Left lung (tissue), 10 donors: ENCODE measurements around the gene PCNX1. TPM values are rescaled to one million over a fixed set of nuclear protein-coding genes. Genes with fewer than 3 reads are reported as not detected.

ENCODE experiments used
- ATAC-seq: fragments of 200-7000 bp; cut with Tn5 transposase; one replicate; pipeline ENCODE4 v1.9.1; 2020; ENCODE audit warnings: moderate library complexity
- DNase-seq, 4 donors: peaks; one replicate each; pipeline ENCODE4 v3.0.0-alpha.2; 2013 to 2020
- H3K27ac ChIP-seq, 2 donors: fragments of 200-600 bp; sonication (generic) in 1 of 2; one replicate each; pipeline versions ENCODE4 v1.5.0 to v1.8.0; 2020 to 2021
- H3K27me3 ChIP-seq, 2 donors: fragments of 200-600 bp; sonication (generic) in 1 of 2; one replicate each; pipeline versions ENCODE4 v1.5.0 to v1.8.0; 2020 to 2021
- H3K36me3 ChIP-seq, 2 donors: fragments of 200-600 bp; sonication (generic) in 1 of 2; one replicate each; pipeline versions ENCODE4 v1.5.0 to v1.8.0; 2020 to 2021
- H3K4me1 ChIP-seq, 2 donors: fragments of 200-600 bp; one replicate each; pipeline ENCODE4 v1.8.0; 2021
- H3K4me3 ChIP-seq, 2 donors: fragments of 200-600 bp; sonication (generic) in 1 of 2; one replicate each; pipeline versions ENCODE4 v1.5.0 to v1.8.0; 2020 to 2021; ENCODE audit warnings: mild to moderate bottlenecking in 1 of 2
- H3K9me3 ChIP-seq, 2 donors: fragments of 200-600 bp; sonication (generic) in 1 of 2; one replicate each; pipeline versions ENCODE4 v1.5.0 to v1.8.0; 2020 to 2021
- intact Hi-C, 2 donors: fragments of 100-400 bp; cut with DNase I; formaldehyde crosslinking; loops; one replicate each; pipeline versions ENCODE4 v1.11.2 to v1.14.2; 2022
- polyA plus RNA-seq, 6 donors: library from polyadenylated mRNA; unstranded; fragments of 120-200 nt; gene quantifications; one replicate each; pipeline ENCODE4 v1.2.1, GENCODE V29; 2013; ENCODE audit not compliant: insufficient read length in 6 of 6
- total RNA-seq, 2 donors: library from RNA; stranded (reverse); fragmentation: NEBNext Ultra II Directional; extraction: Animal tissue kit (Norgen Biotek cat#: 25700); gene quantifications; one replicate each; pipeline ENCODE4 v1.2.1, GENCODE V29; 2021
- TF ChIP-seq, protein P1 (sequence below), 2 donors: fragments of 200-600 bp; sonication (generic) in 1 of 2; IDR thresholded peaks; one replicate each; pipeline versions ENCODE4 v1.5.0 to v1.8.0; 2021; ENCODE audit warnings: antibody characterized with exemption in 2 of 2
- donor health status: DM: no; HTN: yes; CAD: no.
- donor health status: DM: no; HTN: no; CAD: no.

PCNX1 gene
- total and polyA plus RNA-seq, 8 donors = 36.9 to 65.8 (median 49.6) TPM

DNA sequence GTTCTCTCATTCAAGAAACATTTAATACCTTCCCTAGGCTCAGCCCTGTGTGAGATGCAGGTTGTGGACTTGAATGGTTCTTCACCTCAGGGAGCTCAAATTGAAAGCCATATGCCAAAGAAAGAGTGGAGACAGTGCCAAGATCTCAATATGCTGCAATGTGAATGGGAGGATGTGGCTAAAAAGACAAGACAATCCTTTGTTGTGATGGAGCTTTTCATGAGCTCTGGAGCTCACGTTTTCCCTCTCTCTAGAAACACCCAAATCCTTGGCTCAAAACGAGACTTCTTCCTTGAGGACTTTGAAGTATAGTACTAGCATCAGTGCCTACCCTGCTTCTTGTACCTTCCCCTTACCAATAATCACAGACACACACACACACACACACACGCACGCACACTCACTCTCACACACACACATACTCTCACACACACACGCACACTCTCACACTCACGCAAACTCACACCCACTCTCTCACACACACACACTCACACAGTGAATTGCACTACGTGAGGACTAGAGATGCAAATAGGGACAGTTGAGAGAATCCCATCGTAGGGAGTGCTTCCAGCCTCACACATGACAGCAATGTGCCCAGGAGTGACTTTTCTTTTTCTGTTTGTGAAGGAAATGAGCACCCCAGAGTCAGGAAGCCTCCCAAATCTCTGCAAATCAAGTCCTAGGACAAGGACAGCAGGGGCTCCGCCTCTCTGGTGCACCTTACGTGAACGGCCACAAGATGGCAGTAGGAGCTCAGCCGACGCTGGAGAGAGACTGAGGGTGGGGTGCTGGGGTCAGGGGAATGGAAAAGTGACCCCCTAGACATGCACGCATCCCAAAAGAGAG, 231.4 kb downstream of the PCNX1 start:
- ATAC-seq (peak; percentile 89), DNase-seq (peak; percentile 38 to 83 (median 57))
- Histone ChIP-seq H3K9me3 (no peaks in the 10 kb centered on the region), H3K27ac (no peak overlapping the region), H3K27me3 (no peaks in the 10 kb centered on the region), H3K4me3 (no peak overlapping the region), H3K4me1 (peaks cover 0 to 34% of the 10 kb centered on the region in 2 donors), H3K36me3 (no peaks in the 10 kb centered on the region)
- intact Hi-C loops = loop anchor here in 1 of 2 donors (5.0 kb wide), 1 partner anchor 614 kb away; no protein-coding TSS in a partner anchor
- TF ChIP-seq, protein P1, sequence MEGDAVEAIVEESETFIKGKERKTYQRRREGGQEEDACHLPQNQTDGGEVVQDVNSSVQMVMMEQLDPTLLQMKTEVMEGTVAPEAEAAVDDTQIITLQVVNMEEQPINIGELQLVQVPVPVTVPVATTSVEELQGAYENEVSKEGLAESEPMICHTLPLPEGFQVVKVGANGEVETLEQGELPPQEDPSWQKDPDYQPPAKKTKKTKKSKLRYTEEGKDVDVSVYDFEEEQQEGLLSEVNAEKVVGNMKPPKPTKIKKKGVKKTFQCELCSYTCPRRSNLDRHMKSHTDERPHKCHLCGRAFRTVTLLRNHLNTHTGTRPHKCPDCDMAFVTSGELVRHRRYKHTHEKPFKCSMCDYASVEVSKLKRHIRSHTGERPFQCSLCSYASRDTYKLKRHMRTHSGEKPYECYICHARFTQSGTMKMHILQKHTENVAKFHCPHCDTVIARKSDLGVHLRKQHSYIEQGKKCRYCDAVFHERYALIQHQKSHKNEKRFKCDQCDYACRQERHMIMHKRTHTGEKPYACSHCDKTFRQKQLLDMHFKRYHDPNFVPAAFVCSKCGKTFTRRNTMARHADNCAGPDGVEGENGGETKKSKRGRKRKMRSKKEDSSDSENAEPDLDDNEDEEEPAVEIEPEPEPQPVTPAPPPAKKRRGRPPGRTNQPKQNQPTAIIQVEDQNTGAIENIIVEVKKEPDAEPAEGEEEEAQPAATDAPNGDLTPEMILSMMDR (IDR thresholded peaks at IDR 0.05) = peak; percentile 94 to 95

DNA sequence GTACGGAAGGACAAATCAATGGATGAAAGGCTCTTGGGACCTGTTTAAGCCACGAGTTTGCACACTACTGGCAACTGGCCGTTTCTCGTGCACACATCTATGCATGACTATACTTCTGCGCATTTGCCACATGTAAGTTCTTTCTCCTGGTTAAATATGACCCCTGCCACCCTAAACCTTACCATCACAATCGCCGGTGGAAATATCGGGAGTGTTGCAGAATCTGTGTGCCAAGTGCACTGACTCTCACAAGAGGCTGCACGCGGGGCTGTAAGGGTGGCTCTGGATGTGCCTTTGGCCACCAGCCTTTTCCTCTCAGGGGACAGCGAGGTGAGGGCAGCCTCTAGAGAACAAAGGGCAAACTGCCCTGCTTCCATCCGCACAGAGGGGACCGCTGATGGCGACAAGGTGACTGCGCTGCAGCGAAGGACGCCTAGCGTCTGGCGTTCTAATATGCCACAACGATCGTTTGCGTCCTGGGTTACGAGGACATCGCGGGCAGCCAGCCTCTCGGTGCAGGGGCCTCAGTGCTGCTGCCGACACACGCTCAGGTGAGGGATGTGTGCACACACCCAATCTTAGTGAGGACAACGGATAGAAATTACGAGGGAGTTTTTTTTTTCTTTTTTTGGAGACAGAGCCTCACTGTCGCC, 232.2 kb downstream of the PCNX1 start:
- Histone ChIP-seq H3K27me3 (no peaks in the 10 kb centered on the region), H3K9me3 (no peaks in the 10 kb centered on the region), H3K27ac (no peak overlapping the region), H3K4me3 (no peak overlapping the region), H3K36me3 (no peaks in the 10 kb centered on the region), H3K4me1 (peaks cover 0 to 41% of the 10 kb centered on the region in 2 donors)
- DNase-seq = peak in 1 of 4 donors; percentile 74
- TF ChIP-seq, protein P1 (IDR thresholded peaks at IDR 0.05) = peak; percentile 8 to 23
- no peak for ATAC-seq
- intact Hi-C loops = loop anchor here in 1 of 2 donors (5.0 kb wide), 1 partner anchor 613 kb away; no protein-coding TSS in a partner anchor

DNA sequence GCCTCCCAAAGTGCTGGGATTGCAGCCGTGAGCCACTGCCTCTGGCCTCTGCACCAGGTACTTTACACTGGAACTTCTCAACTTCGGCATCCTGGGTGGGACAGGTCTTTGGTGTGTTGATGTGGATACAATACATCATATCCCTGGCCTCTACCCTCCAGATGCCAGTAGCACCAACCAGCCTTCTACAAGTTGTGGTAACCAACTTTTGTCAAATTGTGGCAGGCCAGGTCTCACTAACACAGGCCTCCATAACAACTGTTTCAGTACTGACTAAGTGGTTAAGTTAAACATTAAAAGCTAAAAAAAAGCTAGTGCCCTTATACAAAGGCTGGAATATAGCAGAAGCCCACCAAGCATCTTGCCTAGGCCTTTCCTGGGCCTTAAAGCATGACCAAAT, 232.9 kb downstream of the PCNX1 start:
- Histone ChIP-seq H3K9me3 (no peaks in the 10 kb centered on the region), H3K4me1 (peaks cover 0 to 41% of the 10 kb centered on the region in 2 donors), H3K27ac (no peak overlapping the region), H3K36me3 (no peaks in the 10 kb centered on the region), H3K27me3 (no peaks in the 10 kb centered on the region), H3K4me3 (no peak overlapping the region)
- intact Hi-C loops = no loop called here
- no peak for DNase-seq
- TF ChIP-seq, protein P1 (IDR thresholded peaks at IDR 0.05) = no peak
- ATAC-seq = no peak

DNA sequence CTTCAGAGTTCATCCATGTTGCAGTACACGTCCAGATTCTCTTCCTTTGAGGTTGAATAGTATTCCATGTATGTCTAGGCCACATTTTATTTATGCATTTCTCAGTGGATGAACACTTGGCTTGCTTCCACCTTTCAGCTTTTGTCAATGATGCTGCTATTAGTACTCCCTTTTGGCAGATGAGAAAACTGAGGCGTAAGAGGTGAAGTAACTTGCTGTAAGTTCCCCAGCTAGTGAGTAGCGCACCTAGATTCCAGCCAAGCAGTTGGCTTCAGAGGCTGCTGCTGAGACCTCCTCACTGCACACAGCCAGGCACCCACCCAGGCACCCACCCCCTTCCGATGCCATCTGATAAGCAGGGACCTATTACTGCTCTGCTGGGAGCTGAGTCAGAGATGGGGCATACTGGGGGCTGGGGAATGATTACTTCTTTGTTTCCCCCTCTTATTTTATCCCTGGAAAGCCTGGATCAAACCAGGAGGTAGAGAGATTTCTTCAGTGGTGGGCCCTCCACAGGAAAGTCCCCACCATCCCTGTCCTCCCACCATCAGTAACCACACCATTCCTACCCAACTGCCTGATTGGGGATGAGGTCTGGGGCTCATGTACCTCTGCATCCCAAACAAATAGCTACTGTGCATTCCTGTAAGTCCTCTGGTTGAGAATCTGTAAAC, 234.6 kb downstream of the PCNX1 start:
- ATAC-seq (no peak), DNase-seq (no peak)
- Histone ChIP-seq H3K27me3 (no peaks in the 10 kb centered on the region), H3K36me3 (no peaks in the 10 kb centered on the region), H3K4me3 (no peak overlapping the region), H3K9me3 (no peaks in the 10 kb centered on the region), H3K4me1 (peaks cover 0 to 41% of the 10 kb centered on the region in 2 donors), H3K27ac (peak overlapping the region in 1 of 2 donors; percentile 70)
- intact Hi-C loops = no loop called here
- TF ChIP-seq, protein P1 (IDR thresholded peaks at IDR 0.05) = no peak
